ENCODE data around the gene PTPRD. TPM values are rescaled to one million over a fixed set of nuclear protein-coding genes. Genes with fewer than 3 reads are reported as not detected.

Gene PTPRD
- total RNA-seq, 2 donors from 2014 or later, result 97.4 to 101 TPM

DNA sequence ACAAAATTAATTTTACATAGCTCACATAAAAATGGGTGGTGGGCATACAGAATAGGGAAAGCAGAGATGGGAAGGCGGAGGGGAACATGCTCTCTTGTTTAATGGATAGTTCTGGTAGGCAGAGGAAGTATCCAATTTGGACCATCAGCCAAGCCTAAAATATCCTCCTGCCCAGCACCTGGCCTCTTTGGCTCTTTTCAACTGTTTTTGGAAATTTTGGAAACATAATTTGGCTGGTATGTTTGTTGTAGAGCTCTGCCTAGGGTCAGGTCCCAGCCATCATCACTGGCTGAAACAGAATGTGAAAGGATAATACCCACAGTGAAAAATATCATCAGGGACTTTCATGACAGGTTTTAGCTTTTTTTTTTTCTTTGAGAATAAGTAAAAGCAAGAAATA lies 2345.9 kb downstream of the PTPRD start:
- Mint-ChIP-seq H3K27ac (no peak overlapping the region), H3K4me1 (peaks cover 40% of the 10 kb centered on the region)
- TF ChIP-seq, protein P1, sequence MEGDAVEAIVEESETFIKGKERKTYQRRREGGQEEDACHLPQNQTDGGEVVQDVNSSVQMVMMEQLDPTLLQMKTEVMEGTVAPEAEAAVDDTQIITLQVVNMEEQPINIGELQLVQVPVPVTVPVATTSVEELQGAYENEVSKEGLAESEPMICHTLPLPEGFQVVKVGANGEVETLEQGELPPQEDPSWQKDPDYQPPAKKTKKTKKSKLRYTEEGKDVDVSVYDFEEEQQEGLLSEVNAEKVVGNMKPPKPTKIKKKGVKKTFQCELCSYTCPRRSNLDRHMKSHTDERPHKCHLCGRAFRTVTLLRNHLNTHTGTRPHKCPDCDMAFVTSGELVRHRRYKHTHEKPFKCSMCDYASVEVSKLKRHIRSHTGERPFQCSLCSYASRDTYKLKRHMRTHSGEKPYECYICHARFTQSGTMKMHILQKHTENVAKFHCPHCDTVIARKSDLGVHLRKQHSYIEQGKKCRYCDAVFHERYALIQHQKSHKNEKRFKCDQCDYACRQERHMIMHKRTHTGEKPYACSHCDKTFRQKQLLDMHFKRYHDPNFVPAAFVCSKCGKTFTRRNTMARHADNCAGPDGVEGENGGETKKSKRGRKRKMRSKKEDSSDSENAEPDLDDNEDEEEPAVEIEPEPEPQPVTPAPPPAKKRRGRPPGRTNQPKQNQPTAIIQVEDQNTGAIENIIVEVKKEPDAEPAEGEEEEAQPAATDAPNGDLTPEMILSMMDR (conservative IDR thresholded peaks at IDR 0.05), result no peak

DNA sequence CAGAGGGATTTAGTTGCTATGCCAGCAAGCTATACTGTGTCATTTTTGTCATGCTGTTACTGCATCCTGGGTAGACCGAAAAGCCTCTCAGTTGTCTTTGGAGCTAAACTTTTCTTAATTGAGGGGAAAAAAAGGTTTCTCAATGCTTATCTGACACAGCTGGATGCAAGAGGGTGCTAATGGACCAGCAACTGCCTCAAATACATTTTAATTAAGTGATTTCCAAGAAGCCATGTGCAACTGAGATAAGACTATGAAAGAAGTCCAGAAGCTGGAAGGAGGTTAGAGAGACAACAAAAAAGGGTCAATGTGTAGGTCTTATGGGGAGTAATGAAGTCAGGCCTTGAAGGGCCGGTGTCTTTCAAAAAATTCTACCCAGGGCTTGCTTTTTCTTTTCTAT lies 2347.5 kb downstream of the PTPRD start:
- H3K27me3 Mint-ChIP-seq (ENCODE audit: insufficient read depth), result peaks cover 2% of the 10 kb centered on the region
- no peaks in the 10 kb centered on the region for H3K9me3 Mint-ChIP-seq
- Histone ChIP-seq H3K9me3 (ENCODE audit: control insufficient read depth, low read length) (no peaks in the 10 kb centered on the region), H3K4me3 (ENCODE audit: low read length) (no peak overlapping the region), H3K4me1 (ENCODE audit: control insufficient read depth, insufficient read depth, low read length) (peaks cover 26% of the 10 kb centered on the region), H3K9ac (ENCODE audit: extremely low read depth, low read length, poor library complexity, severe bottlenecking) (no peak overlapping the region), H3K27ac (ENCODE audit: low read depth, low read length) (no peak overlapping the region), H3K27me3 (ENCODE audit: control insufficient read depth, insufficient read depth, low read length, poor library complexity, severe bottlenecking) (peaks cover under 1% of the 10 kb centered on the region), H3K36me3 (ENCODE audit: control insufficient read depth, insufficient read depth, low read length) (no peaks in the 10 kb centered on the region)
- no peaks in the 10 kb centered on the region for H3K36me3 Mint-ChIP-seq (ENCODE audit: low read depth)
- no peak for DNase-seq
- TF ChIP-seq, protein P1 (conservative IDR thresholded peaks at IDR 0.05), result no peak
- H3K4me3 Mint-ChIP-seq, result no peak overlapping the region
- H3K27ac Mint-ChIP-seq, result peak overlapping the region; percentile 13
- WGBS, 2 experiments (ENCODE audit: insufficient coverage in 1 of 2, insufficient read length in 1 of 2), result 36 to 70% methylated on average over 1 to 2 of the region's 2 CpGs
- peaks cover 52% of the 10 kb centered on the region for H3K4me1 Mint-ChIP-seq

More for the DNA sequence above, 2345.9 kb downstream of the PTPRD start:
- H3K4me3 Mint-ChIP-seq, result no peak overlapping the region
- 36 to 67% methylated on average over 1 of the region's 1 CpG for WGBS, 2 experiments (ENCODE audit: insufficient coverage in 1 of 2, insufficient read length in 1 of 2)
- H3K4me1 ChIP-seq (ENCODE audit: control insufficient read depth, insufficient read depth, low read length), result peaks cover 16% of the 10 kb centered on the region
- no peaks in the 10 kb centered on the region for H3K9me3 ChIP-seq (ENCODE audit: control insufficient read depth, low read length)
- no peaks in the 10 kb centered on the region for H3K9me3 Mint-ChIP-seq
- no peak overlapping the region for H3K27ac ChIP-seq (ENCODE audit: low read depth, low read length)
- H3K36me3 Mint-ChIP-seq (ENCODE audit: low read depth), result no peaks in the 10 kb centered on the region
- no peak for DNase-seq
- no peak overlapping the region for H3K4me3 ChIP-seq (ENCODE audit: low read length)
- H3K27me3 Mint-ChIP-seq (ENCODE audit: insufficient read depth), result peaks cover 2% of the 10 kb centered on the region
- no peaks in the 10 kb centered on the region for H3K36me3 ChIP-seq (ENCODE audit: control insufficient read depth, insufficient read depth, low read length)
- no peaks in the 10 kb centered on the region for H3K27me3 ChIP-seq (ENCODE audit: control insufficient read depth, insufficient read depth, low read length, poor library complexity, severe bottlenecking)
- H3K9ac ChIP-seq (ENCODE audit: extremely low read depth, low read length, poor library complexity, severe bottlenecking), result no peak overlapping the region

All from endodermal cell (in vitro differentiated cells).